NCI-H524 (cell line): ENCODE results near the gene SIM1.

ENCODE experiments used
- DNase-seq, 2 experiments: peaks; one replicate each; lab custom pipeline; 2025; lab: John Stamatoyannopoulos, UW

Gene SIM1

GRCh38 chr6:100456908-100457235 is 7.8 kb downstream of the SIM1 start:
- DNase-seq, result peak in 1 of 2 experiments; percentile 12

GRCh38 chr6:100456141-100456907 is 8.4 kb downstream of the SIM1 start:
- DNase-seq, result peak in 1 of 2 experiments; percentile 46

- peak; percentile 32 to 55 for DNase-seq
Measured at GRCh38 chr6:100455230-100456124, 9.2 kb downstream of the SIM1 start.

- peak in 1 of 2 experiments; percentile 49 for DNase-seq
Measured at GRCh38 chr6:100454551-100455229, 10.0 kb downstream of the SIM1 start.

- DNase-seq, result peak; percentile 52 to 66
Measured at GRCh38 chr6:100453701-100454521, 10.8 kb downstream of the SIM1 start.

GRCh38 chr6:100452998-100453397 is 11.7 kb downstream of the SIM1 start:
- no peak for DNase-seq

- no peak for DNase-seq
Measured at GRCh38 chr6:100451577-100451976, 13.1 kb downstream of the SIM1 start.

- DNase-seq, result no peak
Measured at GRCh38 chr6:100449239-100449691, 15.5 kb downstream of the SIM1 start.

GRCh38 chr6:100447900-100448748 is 16.6 kb downstream of the SIM1 start:
- DNase-seq, result no peak

- peak in 1 of 2 experiments; percentile 31 for DNase-seq
Measured at GRCh38 chr6:100447081-100447899, 17.4 kb downstream of the SIM1 start.

GRCh38 chr6:100446115-100447080 is 18.3 kb downstream of the SIM1 start:
- DNase-seq, result peak; percentile 11 to 52

- no peak for DNase-seq
Measured at GRCh38 chr6:100445512-100445911, 19.2 kb downstream of the SIM1 start.

GRCh38 chr6:100440935-100441334 is 23.8 kb downstream of the SIM1 start:
- no peak for DNase-seq

GRCh38 chr6:100435299-100435698 is 29.4 kb downstream of the SIM1 start:
- DNase-seq, result no peak

- no peak for DNase-seq
Measured at GRCh38 chr6:100433726-100434435, 30.8 kb downstream of the SIM1 start.

- no peak for DNase-seq
Measured at GRCh38 chr6:100432136-100432535, 32.6 kb downstream of the SIM1 start.

- no peak for DNase-seq
Measured at GRCh38 chr6:100430962-100431361, 33.8 kb downstream of the SIM1 start.

GRCh38 chr6:100427452-100427851 is 37.3 kb downstream of the SIM1 start:
- no peak for DNase-seq
